Activated CD8-positive, alpha-beta T cell treated with anti-CD3 and anti-CD28 coated beads, Interleukin-2, amount 10 ng/mL, durations not matched to agents 7 days and 5 days (primary cell): ENCODE data around the gene LIX1L. TPM values are rescaled to one million over a fixed set of nuclear protein-coding genes. Genes with fewer than 3 reads are reported as not detected.

Experiments used
- ATAC-seq: fragments of 150-1000 bp; cut with Tn5 transposase; one replicate; pipeline ENCODE4 v1.10.0; 2021; ENCODE audit warnings: moderate library complexity
- CTCF ChIA-PET: fragments of 350-600 bp; sonication (Branson Sonifier 250); formaldehyde crosslinking; loops from one replicate; lab custom pipeline; 2021; ENCODE audit warnings: antibody characterized with exemption; lab: Charles Lee
- POLR2A ChIA-PET: fragments of 350-600 bp; sonication (Branson Sonifier 250); formaldehyde crosslinking; loops from one replicate; lab custom pipeline; 2021; ENCODE audit warnings: antibody characterized with exemption; lab: Charles Lee
- DNase-seq: peaks from one replicate; pipeline ENCODE4 v3.0.0-alpha.2; 2020
- H3K27ac Mint-ChIP-seq: one replicate; pipeline ENCODE4 v1.8.0; 2021; ENCODE audit warnings: mild to moderate bottlenecking, mixed read lengths
- H3K27me3 Mint-ChIP-seq: one replicate; pipeline ENCODE4 v1.8.0; 2021; ENCODE audit warnings: low read depth, mixed read lengths
- H3K36me3 Mint-ChIP-seq: one replicate; pipeline ENCODE4 v1.8.0; 2021; ENCODE audit warnings: low read depth, mixed read lengths
- H3K4me1 Mint-ChIP-seq: one replicate; pipeline ENCODE4 v1.8.0; 2021; ENCODE audit warnings: low read depth, mixed read lengths
- H3K4me3 Mint-ChIP-seq: one replicate; pipeline ENCODE4 v1.8.0; 2021; ENCODE audit warnings: mild to moderate bottlenecking, mixed read lengths
- H3K9me3 Mint-ChIP-seq: one replicate; pipeline ENCODE4 v1.8.0; 2022; ENCODE audit warnings: mixed read lengths; ENCODE audit not compliant: insufficient read depth
- total RNA-seq, 2 experiments: library from RNA; stranded (reverse); gene quantifications; one replicate each; pipeline ENCODE4 v1.2.3, GENCODE V29; 2021

Gene LIX1L
- total RNA-seq, 2 experiments from 2014 or later, result 45.8 to 48.4 TPM

GRCh38 chr1:145985129-145985501 is 27.3 kb upstream of the LIX1L start:
- CTCF ChIA-PET, result interaction anchor here (1.0 to 1.6 kb wide), 4 partner anchors 13 to 50 kb away, joined by 3 to 5 read pairs (median 4); no protein-coding TSS in a partner anchor
- Mint-ChIP-seq H3K27me3 (no peaks in the 10 kb centered on the region), H3K36me3 (no peaks in the 10 kb centered on the region), H3K27ac (peak overlapping the region; percentile 67), H3K4me3 (no peak overlapping the region), H3K4me1 (peaks cover 47% of the 10 kb centered on the region), H3K9me3 (no peaks in the 10 kb centered on the region)
- POLR2A ChIA-PET, result interaction anchor here (0.7 to 6.1 kb wide), 2 partner anchors 9 to 11 kb away, joined by 3 to 55 read pairs; partner anchors contain the start of gene TXNIP
- ATAC-seq (no peak), DNase-seq (no peak)

- ChIA-PET POLR2A (interaction anchor here (1.4 to 6.1 kb wide), 2 partner anchors 9 to 12 kb away, joined by 12 to 55 read pairs; partner anchors contain the start of gene TXNIP), CTCF (interaction anchor here (1.0 to 1.6 kb wide), 4 partner anchors 14 to 139 kb away, joined by 3 to 5 read pairs (median 4); no protein-coding TSS in a partner anchor)
- Mint-ChIP-seq H3K9me3 (no peaks in the 10 kb centered on the region), H3K27ac (peak overlapping the region; percentile 67), H3K4me3 (no peak overlapping the region), H3K36me3 (no peaks in the 10 kb centered on the region), H3K27me3 (no peaks in the 10 kb centered on the region), H3K4me1 (peaks cover 47% of the 10 kb centered on the region)
- ATAC-seq, result no peak
- DNase-seq, result peak; percentile 46
Measured at GRCh38 chr1:145983960-145984830, 26.4 kb upstream of the LIX1L start.

GRCh38 chr1:145983206-145983675 is 25.4 kb upstream of the LIX1L start:
- POLR2A ChIA-PET, result interaction anchor here (1.4 to 8.1 kb wide), 2 partner anchors 10 kb away, joined by 12 to 373 read pairs; partner anchors contain the start of gene TXNIP
- Mint-ChIP-seq H3K4me1 (peaks cover 39% of the 10 kb centered on the region), H3K27ac (peak overlapping the region; percentile 7), H3K27me3 (no peaks in the 10 kb centered on the region), H3K36me3 (no peaks in the 10 kb centered on the region), H3K9me3 (no peaks in the 10 kb centered on the region), H3K4me3 (no peak overlapping the region)
- DNase-seq (no peak), ATAC-seq (no peak)
- CTCF ChIA-PET, result interaction anchor here (8.7 kb wide), 1 partner anchor 10 kb away, joined by 235 read pairs; the partner anchor contains the start of gene TXNIP

- no peaks in the 10 kb centered on the region for H3K9me3 Mint-ChIP-seq
- H3K27ac Mint-ChIP-seq, result peak overlapping the region; percentile 26
- ATAC-seq (no peak), DNase-seq (no peak)
- ChIA-PET CTCF (interaction anchor here (0.8 to 8.7 kb wide), 4 partner anchors 11 to 57 kb away, joined by 3 to 269 read pairs (median 120); partner anchors contain the start of genes RBM8A and TXNIP), POLR2A (interaction anchor here (6.4 to 8.1 kb wide), 2 partner anchors 11 to 18 kb away, joined by 58 to 373 read pairs; partner anchors contain the start of genes ANKRD34A, POLR3GL and TXNIP)
- H3K27me3 Mint-ChIP-seq, result no peaks in the 10 kb centered on the region
- H3K4me3 Mint-ChIP-seq, result no peak overlapping the region
- peaks cover 3% of the 10 kb centered on the region for H3K36me3 Mint-ChIP-seq
- H3K4me1 Mint-ChIP-seq, result peaks cover 33% of the 10 kb centered on the region
Measured at GRCh38 chr1:145982010-145982723, 24.4 kb upstream of the LIX1L start.

GRCh38 chr1:145980457-145980994 is 22.7 kb upstream of the LIX1L start:
- no peak overlapping the region for H3K4me3 Mint-ChIP-seq
- H3K4me1 Mint-ChIP-seq, result peaks cover 27% of the 10 kb centered on the region
- peaks cover 3% of the 10 kb centered on the region for H3K36me3 Mint-ChIP-seq
- no peak overlapping the region for H3K27ac Mint-ChIP-seq
- no peak for ATAC-seq
- ChIA-PET CTCF (interaction anchor here (1.3 to 8.7 kb wide), 10 partner anchors 13 to 134 kb away, joined by 3 to 269 read pairs (median 44); partner anchors contain the start of genes ANKRD34A, LIX1L, NUDT17 and POLR3GL), POLR2A (interaction anchor here (0.6 to 8.1 kb wide), 10 partner anchors 12 to 71 kb away, joined by 4 to 373 read pairs (median 19); partner anchors contain the start of genes ANKRD34A, LIX1L, PEX11B and POLR3GL)
- DNase-seq, result no peak
- no peaks in the 10 kb centered on the region for H3K9me3 Mint-ChIP-seq
- no peaks in the 10 kb centered on the region for H3K27me3 Mint-ChIP-seq

- ATAC-seq (peak; percentile 20), DNase-seq (no peak)
- peaks cover 3% of the 10 kb centered on the region for H3K36me3 Mint-ChIP-seq
- no peaks in the 10 kb centered on the region for H3K9me3 Mint-ChIP-seq
- no peak overlapping the region for H3K4me3 Mint-ChIP-seq
- CTCF ChIA-PET, result interaction anchor here (1.3 to 8.7 kb wide), 14 partner anchors 12 to 134 kb away, joined by 3 to 269 read pairs (median 34); partner anchors contain the start of genes ANKRD34A, LIX1L, NUDT17 and PIAS3
- POLR2A ChIA-PET, result interaction anchor here (0.9 to 8.1 kb wide), 11 partner anchors 13 to 72 kb away, joined by 3 to 373 read pairs (median 13); partner anchors contain the start of genes ANKRD34A, LIX1L, PEX11B and POLR3GL
- H3K27ac Mint-ChIP-seq, result no peak overlapping the region
- H3K27me3 Mint-ChIP-seq, result no peaks in the 10 kb centered on the region
- peaks cover 21% of the 10 kb centered on the region for H3K4me1 Mint-ChIP-seq
Measured at GRCh38 chr1:145979746-145980456, 22.1 kb upstream of the LIX1L start.

GRCh38 chr1:145978854-145979745 is 21.3 kb upstream of the LIX1L start:
- ChIA-PET CTCF (interaction anchor here (0.7 to 8.7 kb wide), 17 partner anchors 11 to 133 kb away, joined by 3 to 269 read pairs (median 25); partner anchors contain the start of genes ANKRD34A, ITGA10, LIX1L and NUDT17), POLR2A (interaction anchor here (0.9 to 8.1 kb wide), 12 partner anchors 14 to 134 kb away, joined by 3 to 373 read pairs (median 12); partner anchors contain the start of genes ANKRD34A, LIX1L, NUDT17 and PEX11B)
- peaks cover 16% of the 10 kb centered on the region for H3K4me1 Mint-ChIP-seq
- H3K4me3 Mint-ChIP-seq, result no peak overlapping the region
- ATAC-seq (peak; percentile 89), DNase-seq (peak; percentile 93)
- peaks cover 4% of the 10 kb centered on the region for H3K36me3 Mint-ChIP-seq
- no peak overlapping the region for H3K27ac Mint-ChIP-seq
- no peaks in the 10 kb centered on the region for H3K27me3 Mint-ChIP-seq
- no peaks in the 10 kb centered on the region for H3K9me3 Mint-ChIP-seq

GRCh38 chr1:145978471-145978853 is 20.6 kb upstream of the LIX1L start:
- Mint-ChIP-seq H3K4me3 (no peak overlapping the region), H3K36me3 (peaks cover 5% of the 10 kb centered on the region), H3K9me3 (no peaks in the 10 kb centered on the region), H3K27ac (no peak overlapping the region), H3K4me1 (peaks cover 11% of the 10 kb centered on the region), H3K27me3 (no peaks in the 10 kb centered on the region)
- ChIA-PET CTCF (interaction anchor here (1.2 to 8.7 kb wide), 17 partner anchors 10 to 132 kb away, joined by 3 to 269 read pairs (median 25); partner anchors contain the start of genes ANKRD34A, ITGA10, LIX1L and NUDT17), POLR2A (interaction anchor here (1.1 to 8.1 kb wide), 10 partner anchors 14 to 133 kb away, joined by 3 to 373 read pairs (median 19); partner anchors contain the start of genes ANKRD34A, LIX1L, NUDT17 and POLR3GL)
- DNase-seq, result no peak
- no peak for ATAC-seq
